DMS 273 treated with DMSO at 0.1 percent for 48 hours (cell line): Measurements from ENCODE around the gene CFAP58.

Source experiments
- DNase-seq: peaks from one replicate; lab custom pipeline; 2025; lab: John Stamatoyannopoulos, UW

CFAP58 gene

DNA sequence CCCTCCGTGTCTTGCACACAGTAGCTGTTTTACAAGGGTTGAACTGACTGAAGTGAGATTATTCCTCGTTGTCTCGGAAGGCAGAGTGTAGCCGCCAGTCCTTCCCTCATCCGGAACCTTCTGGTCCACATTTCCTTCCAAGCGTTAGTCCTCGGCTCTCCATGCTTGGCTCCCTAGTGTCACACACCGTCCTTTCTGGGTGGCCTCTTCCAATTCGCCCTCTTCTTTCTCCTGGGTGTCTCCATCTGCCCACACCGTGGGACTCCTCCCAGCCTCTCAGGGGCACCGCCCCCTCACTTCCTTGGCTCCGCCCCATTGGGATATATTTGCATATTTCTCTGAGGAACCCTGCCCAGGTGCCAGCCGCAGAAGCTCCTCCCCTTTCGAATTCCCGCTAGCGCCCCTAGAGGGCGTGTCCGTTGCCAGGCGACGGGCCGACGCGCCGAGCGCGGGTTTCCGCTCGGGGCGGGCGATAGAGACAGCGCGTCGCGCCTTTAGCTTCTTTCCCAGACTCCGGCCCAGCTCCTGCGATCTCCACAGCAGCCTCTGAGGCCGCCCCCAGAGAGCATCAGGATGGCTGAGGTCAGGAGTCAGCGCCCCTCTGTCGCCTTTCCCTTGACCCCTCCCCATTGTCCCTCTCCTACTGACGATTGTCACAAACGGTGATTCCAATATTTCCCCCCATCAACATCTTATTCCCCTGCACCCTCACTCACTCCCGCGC lies at the start of gene CFAP58:
TSS of gene CFAP58 (plus strand) at position 509 of the 724 bp plus-strand sequence. CDS start at position 574, 65 bp downstream.
- DNase-seq: no peak

DNA sequence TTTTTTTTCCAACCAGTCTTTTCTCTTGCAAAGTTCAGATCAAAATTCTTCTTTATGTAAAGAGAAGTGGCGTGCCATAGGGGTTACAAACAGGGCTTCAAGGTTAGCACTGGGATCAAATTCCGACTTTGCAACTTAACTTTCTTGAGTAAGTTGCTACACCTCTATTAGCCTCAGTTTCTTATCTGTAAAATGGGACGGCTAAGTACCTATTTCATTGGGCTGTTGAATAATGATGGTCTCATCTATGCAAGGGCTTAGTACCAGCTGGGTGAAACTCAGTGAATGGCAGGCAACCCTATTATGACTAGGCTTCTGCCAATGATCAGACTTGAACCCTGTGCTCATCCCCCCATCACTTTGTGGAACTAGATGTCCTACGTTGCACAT lies 49.3 kb upstream of the CFAP58 start:
- DNase-seq: no peak

DNA sequence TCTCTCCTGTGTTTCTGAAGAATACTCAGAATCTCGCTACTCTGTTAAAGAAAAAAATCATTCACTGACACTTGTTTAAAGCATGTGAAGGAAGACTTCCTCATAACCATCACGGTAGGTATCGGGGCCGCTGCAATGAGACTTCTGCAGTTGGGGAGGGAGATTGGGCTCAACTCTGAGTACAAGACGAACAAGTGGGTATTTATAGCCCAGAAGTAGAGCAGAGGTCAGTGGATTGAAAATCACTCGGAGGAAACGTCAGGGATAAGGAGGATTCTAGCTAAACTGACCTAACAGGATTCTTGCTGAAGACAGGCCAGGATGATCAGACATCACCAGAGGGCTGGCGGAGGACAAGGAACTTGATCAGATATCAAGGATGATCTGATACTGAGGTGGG lies 48.7 kb upstream of the CFAP58 start:
- DNase-seq: no peak

- no peak for DNase-seq
Measured at GRCh38 chr10:104306897-104307296, 46.7 kb upstream of the CFAP58 start.

DNA sequence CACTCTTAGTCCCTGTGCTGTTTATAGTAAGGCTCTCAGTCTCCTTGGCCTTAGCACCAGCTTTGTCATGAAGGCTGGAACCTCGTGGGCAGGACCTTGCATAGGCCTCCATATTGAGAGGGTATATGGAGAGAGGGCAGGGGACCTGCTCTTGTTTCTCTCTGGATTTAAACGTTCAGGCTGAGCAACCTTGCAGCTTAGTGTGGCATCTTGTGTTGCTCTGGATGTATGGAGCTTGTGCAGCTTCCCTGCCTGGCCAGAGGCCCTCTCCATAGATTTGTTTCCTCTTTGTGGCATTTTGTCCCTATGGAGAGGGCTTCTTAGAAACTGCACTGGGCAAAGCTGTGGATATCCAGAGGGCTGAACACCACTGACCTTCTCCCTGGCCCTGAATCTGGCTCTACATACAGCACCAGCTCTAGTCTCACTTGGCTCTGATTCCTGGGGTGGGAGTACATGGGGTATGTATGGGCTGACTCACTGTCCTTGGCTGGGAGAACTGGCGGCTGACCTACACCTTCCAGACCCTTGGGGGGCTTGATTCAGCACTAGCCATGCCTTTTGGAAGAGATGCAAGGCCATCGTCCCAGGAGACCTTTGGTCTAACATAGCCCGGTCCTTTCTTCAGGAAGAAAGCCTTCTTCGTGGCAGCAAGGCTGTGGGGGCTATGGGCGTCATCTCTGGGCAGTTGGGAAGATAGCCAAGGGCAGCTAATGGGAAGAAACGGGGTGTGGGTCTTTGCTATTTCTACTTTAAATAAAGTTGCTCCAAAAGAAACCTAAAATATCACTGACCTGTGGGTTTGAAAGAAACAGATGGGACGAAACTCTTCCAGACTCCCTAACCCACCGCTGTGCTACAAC lies 45.8 kb upstream of the CFAP58 start:
- DNase-seq: no peak

- no peak for DNase-seq
Measured at GRCh38 chr10:104308439-104308903, 45.2 kb upstream of the CFAP58 start.

DNA sequence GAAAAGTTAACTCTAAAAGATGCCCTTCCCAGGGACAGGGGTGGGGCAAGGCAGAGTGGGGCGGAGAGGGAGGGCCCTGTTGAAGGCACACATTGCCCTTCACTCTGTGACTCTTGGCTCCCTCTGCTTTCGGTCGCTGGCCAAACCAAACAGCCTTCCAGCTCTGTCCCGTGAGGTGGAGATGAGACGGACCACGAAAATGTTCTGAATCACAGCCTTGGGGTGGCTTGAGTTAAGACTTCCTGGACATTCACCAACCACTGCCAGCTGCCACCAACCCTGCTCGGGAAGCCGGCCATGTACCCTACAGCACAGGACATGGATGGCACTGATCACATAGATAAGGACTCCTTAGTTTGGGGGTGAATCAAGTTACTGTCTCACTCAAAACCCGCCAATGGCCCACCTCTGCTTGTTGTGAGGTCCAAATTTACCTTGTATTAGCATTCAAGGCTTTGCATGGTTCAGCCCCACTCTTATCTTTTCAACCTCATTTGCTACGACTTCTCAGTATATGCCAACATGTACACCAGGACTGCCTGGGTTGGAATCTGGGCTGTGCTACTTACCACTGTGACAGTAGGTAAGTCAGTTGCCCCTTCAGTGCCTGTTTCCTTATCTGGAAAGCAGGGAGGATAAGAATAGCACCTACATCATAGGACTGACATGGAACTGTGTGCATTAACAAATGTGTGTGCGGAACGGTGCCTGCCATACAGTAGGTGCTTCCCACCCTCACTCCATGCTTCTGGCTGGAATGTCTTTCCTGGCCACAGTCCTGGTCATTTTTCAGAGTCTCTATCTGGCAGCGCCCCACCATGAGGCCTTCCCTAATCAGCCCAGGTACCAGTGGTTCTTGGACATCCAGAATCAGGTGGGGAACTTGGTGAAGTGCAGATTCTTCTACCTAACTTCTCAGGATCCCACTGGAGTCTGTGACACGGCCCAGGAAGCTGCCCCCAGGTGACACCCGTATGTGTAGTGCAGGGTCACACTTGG lies 43.4 kb upstream of the CFAP58 start:
- no peak for DNase-seq

DNA sequence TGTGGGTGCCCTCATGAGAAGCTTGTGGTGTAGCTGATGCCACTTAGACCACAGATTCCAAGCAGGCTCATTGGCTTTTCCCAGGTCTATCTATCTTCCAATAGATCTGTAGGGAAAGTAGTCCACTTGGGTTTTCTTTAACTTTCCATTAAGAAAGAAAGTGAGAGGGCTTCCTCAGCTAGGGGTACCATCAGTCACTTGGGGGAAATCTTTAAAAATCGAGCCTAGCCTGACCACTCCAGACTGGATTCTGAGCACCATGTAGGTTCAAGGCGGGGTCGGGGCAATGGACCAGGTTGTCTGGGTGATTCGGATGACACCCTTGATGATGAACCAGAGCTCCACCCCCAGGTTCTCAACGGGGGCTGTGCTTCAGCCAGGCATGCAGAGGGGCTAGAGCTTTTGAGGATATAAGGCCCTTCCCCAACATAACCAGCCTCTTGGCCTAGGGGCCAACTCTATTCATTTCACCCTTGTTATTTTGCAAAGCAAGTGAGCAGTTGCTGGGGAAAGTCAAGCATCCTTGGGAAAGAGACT lies 42.4 kb upstream of the CFAP58 start:
- no peak for DNase-seq

DNA sequence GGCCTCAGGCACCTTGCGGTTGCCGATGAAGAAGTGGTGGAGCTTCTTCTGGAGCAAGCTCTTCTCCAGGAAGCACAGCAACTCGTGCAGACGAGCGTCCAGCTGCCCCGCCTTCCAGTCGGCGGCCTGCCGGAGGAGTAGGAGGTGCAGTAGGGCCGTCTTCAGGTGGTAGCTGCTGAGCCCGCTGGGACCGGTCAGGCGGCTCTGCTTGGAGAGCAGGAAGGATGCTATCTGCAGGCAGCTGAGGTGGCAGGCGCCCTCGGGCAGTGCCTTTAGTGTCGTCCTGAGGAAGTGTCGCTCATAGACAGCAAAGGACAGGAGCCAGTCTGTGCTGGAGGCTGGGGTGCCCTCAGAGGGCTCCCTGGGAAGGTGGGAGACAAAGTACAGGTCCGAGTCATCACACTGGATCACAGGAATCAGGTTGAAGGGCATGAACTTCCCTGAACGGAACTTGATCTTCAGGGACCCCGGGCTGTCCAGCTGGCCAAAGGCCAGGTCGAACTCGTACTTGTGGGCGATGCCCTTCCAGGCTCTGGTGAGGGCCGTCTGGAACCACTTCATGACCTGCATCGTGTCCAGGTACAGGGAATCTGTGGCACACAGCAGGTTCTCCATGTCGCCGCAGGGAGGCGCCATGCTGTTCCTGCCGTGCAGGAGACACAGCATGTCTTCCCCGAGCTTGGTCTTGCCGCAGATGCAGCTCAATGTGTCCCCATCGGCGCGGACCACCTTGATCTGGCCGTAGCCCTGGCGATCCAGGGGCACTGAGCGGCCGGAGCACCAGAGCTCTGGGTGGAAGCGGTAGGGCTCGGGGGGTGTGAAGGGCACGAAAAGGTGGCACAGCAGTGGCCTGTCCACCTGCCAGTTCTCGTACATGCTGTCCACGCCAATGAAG lies 38.8 kb upstream of the CFAP58 start:
- DNase-seq: no peak

DNA sequence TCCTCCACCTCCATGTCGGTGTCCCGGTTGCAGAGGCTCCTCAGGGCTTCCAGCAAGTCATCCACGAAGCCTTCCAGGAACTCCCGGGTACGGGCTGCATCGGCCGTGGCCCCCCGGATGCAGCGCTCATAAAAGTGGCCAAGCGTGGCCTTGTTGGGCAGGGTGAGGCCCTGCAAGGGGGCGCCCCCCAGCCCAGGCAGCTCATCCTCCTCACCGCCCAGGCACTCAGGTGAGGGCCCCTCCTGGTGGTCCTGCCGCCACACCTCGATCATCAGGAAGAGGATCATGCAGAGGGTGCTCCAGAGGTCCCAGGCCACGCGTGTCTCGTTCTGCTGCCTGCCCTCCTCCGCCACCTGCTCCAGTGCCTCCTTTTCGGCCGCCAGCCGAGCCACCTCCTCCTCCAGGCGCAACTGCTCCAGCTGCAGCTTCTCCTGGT lies 38.1 kb upstream of the CFAP58 start:
- no peak for DNase-seq

- DNase-seq: no peak
Measured at GRCh38 chr10:104316321-104317099, 37.1 kb upstream of the CFAP58 start.

DNA sequence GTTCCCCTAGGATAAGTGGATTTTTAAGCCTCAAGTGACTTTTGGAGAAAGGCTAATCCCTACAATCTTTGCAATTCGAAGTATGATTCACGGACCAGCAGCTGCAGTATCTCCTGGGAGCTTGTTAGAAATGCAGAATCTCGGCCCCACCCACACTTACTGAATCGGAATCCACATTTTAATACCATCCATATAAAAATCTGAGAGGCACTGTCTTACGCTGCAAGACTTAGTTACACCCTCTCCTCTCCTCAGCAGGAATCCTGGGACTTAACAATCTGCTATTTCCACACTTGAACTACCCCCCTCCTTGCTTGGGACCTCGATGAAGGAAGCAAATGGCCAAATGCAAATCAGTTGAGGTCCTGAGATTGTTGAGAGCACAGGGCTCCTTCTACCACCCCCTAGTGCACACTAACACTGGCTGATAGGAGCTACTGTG lies 36.3 kb upstream of the CFAP58 start:
- DNase-seq: no peak

DNA sequence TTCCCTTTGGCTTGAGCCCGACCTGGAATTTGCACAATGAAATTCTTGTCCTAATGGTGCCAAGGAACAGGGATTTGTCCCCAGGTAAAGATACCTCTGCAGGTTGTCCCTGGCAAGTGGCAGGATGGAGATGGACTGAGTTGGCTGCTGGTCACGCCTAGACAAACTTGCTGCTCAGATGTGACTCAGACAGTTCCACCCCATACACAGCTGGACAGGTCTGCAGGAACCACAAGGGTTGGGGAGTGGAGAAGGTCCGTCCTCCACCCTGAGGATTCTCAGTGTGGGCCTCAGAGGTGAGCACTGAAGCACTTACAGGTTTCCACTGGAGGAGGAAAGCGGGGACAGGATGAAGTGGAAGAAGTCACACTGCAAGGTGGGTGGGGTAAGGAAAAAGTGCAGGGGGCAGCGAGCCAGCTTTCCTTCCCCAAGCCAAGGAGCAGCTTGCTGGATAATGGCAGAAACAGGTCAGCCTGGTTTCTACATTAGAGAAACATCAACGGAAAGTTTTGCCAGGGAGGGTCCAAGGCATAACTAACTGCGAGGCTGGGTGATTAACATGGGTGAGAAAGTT lies 35.8 kb upstream of the CFAP58 start:
- DNase-seq: no peak

DNA sequence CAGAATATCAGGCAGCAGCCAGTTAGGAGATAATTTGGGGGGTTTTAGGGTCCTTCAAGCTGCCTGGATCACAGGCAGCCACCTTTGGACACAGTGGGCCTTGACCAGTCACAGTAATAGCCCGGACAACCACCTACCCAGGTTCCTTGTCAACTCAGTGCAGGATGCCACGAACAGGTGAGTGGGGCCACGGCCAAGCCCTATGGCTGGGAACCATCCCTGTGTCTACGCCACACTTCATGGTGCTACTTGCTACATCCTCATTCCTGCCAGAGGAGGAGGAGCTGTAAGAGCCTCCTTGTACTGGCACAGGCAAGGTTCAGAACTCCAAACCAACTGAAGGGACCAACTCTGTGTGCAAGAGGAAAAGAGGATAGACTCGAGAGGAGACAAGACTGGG lies 35.3 kb upstream of the CFAP58 start:
- no peak for DNase-seq

DNA sequence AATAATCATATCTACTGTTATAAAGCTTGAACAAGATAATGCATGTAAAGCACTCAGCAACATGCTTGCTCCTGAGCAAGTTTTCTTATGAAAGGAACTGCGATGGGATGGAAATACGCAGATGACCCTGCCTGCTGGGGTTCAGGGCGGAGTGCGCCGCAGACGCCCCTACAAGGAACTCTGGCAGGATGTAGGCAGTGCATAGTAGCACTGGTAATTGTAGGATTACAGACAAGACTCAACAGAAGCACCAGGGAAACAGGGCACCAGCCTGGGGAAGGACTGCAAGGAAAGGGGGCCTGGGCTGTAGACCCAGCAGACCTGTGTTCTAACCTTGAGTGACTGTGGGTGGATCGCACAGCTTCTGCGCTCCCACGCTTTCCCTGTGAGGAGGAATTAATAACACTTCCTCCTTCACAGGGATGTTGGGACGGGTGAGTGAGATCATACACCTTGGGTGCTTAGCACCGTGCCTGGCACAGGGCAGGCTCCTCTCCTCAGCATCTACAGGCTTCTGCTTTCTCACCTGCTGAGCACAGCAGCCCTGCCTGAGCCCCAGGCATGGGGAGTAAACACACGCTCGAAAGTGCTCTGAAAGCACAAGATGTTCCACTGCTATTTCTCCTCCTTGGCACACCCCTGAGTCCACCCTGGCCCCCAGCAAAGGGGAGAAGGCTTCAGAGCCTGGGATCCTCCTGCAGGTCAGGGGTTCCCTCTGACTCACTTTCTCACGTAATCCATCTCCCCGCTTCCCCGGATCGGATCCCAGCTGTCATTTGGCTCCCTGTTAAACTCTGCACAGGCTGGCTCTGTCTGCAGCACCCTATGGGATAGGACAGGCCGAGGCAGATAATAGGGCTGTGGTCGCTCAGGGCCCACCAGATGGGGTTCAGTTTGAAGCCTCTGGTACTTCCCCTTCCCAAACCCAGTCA lies 34.6 kb upstream of the CFAP58 start:
- no peak for DNase-seq

- no peak for DNase-seq
Measured at GRCh38 chr10:104321226-104321625, 32.4 kb upstream of the CFAP58 start.

DNA sequence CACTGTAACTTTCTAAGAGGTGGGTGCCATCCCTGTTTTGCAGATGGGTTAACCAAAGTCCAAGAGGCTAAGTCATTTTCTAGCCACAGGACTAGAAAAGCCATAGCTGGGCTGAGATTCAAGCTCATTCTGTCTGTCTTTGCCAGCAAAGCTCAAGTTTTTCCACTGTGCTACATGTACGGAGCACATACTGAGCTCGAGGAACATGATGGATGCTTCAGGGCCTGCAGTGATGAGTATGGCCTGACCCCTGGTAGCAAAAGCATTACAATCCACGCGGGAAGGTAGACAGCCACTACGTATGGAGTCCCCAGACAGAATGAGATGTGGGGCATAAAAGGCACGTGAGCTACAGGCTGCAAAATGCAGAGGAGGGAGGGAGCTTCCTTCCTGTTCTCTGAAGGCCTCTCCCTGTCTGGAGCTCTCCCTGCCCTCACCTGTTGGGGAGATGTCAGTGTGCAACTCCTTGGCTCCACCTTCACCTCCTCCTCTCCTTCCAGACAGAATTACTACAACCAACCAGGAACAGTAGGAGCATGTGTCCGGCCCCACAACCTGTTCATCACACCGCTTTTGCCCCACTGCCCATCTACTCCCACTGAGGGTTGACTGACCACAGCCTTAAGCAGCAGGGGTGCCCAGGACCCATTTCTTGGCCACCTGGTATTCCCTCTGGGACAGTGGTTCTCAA lies 31.8 kb upstream of the CFAP58 start:
- DNase-seq: no peak

DNA sequence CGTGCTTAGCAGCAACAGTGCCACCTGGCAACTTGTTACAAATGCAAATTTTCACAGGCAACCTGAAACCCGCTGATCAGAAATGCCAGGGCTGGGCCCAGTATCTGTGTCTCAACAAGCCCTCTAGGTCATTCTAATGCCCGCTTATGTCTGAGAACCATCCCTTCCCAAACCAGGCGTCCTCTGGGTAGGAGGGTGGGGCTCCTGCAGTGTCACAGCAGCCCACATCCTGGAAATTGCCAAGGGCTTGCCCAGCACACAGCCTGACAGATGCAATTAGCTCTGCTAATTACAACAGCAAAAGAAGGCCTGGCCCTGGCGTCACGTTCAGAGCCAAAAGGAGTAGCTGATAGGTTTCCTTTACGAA lies 31.2 kb upstream of the CFAP58 start:
- DNase-seq: peak; percentile 21
